ENCODE data around the gene MYLK2.

MYLK2 gene

GRCh38 chr20:31784354-31785044 is 34.7 kb upstream of the MYLK2 start:
- no peak overlapping the region for H3K18ac ChIP-seq (ENCODE audit: low read length)
- no peak overlapping the region for H2BK5ac ChIP-seq (ENCODE audit: low read length)
- no peak overlapping the region for H4K5ac ChIP-seq (ENCODE audit: low read length)
- no peak for DNase-seq
- no peaks in the 10 kb centered on the region for H3K4me1 ChIP-seq (ENCODE audit: control insufficient read depth, low read depth, low read length)
- H3K4me2 ChIP-seq (ENCODE audit: low read length): no peak overlapping the region
- H3K4ac ChIP-seq (ENCODE audit: low read depth, low read length): no peak overlapping the region
- H3K36me3 ChIP-seq (ENCODE audit: control insufficient read depth, insufficient read depth, low read length): peaks cover 17% of the 10 kb centered on the region
- no peaks in the 10 kb centered on the region for H3K27me3 ChIP-seq (ENCODE audit: insufficient read depth, low read length, poor library complexity)
- no peaks in the 10 kb centered on the region for H3K79me1 ChIP-seq (ENCODE audit: low read length)
- no peak overlapping the region for H2BK15ac ChIP-seq (replicated peaks; ENCODE audit: low read depth)
- H3K4me3 ChIP-seq (ENCODE audit: low read length): no peak overlapping the region
- no peak overlapping the region for H3K9ac ChIP-seq (ENCODE audit: low read length)
- no peak overlapping the region for H4K8ac ChIP-seq (ENCODE audit: low read depth, low read length)
- H3K27ac ChIP-seq (ENCODE audit: low read depth, low read length): no peak overlapping the region
- no peak overlapping the region for H2AK5ac ChIP-seq (ENCODE audit: low read length)
- no peak overlapping the region for H3K56ac ChIP-seq (ENCODE audit: low read length)
- no CpG with 5 or more reads among the region's 7 CpGs for WGBS (ENCODE audit: extremely low coverage, insufficient coverage, low lambda C conversion rate)
- no peak overlapping the region for H3K23ac ChIP-seq (ENCODE audit: low read length)
- no peak overlapping the region for H2BK120ac ChIP-seq (ENCODE audit: low read depth, low read length)
- H3K79me2 ChIP-seq (ENCODE audit: control insufficient read depth, insufficient read depth, low read length): no peaks in the 10 kb centered on the region

- Histone ChIP-seq H3K9ac (ENCODE audit: low read length) (no peak overlapping the region), H3K27ac (ENCODE audit: low read depth, low read length) (no peak overlapping the region), H3K27me3 (ENCODE audit: insufficient read depth, low read length, poor library complexity) (no peaks in the 10 kb centered on the region), H4K8ac (ENCODE audit: low read depth, low read length) (no peak overlapping the region), H3K79me1 (ENCODE audit: low read length) (no peaks in the 10 kb centered on the region), H3K4me1 (ENCODE audit: control insufficient read depth, low read depth, low read length) (no peaks in the 10 kb centered on the region), H2BK5ac (ENCODE audit: low read length) (no peak overlapping the region), H2BK15ac (replicated peaks; ENCODE audit: low read depth) (no peak overlapping the region), H3K4ac (ENCODE audit: low read depth, low read length) (no peak overlapping the region), H4K5ac (ENCODE audit: low read length) (no peak overlapping the region), H3K79me2 (ENCODE audit: control insufficient read depth, insufficient read depth, low read length) (no peaks in the 10 kb centered on the region), H2AK5ac (ENCODE audit: low read length) (no peak overlapping the region), H3K4me3 (ENCODE audit: low read length) (no peak overlapping the region), H3K36me3 (ENCODE audit: control insufficient read depth, insufficient read depth, low read length) (peaks cover 15% of the 10 kb centered on the region), H3K4me2 (ENCODE audit: low read length) (no peak overlapping the region), H3K56ac (ENCODE audit: low read length) (no peak overlapping the region), H3K18ac (ENCODE audit: low read length) (no peak overlapping the region), H2BK120ac (ENCODE audit: low read depth, low read length) (no peak overlapping the region), H3K23ac (ENCODE audit: low read length) (no peak overlapping the region)
- no CpG with 5 or more reads among the region's 3 CpGs for WGBS (ENCODE audit: extremely low coverage, insufficient coverage, low lambda C conversion rate)
- no peak for DNase-seq
These were observed 34.1 kb upstream of the MYLK2 start for GRCh38 chr20:31785089-31785488.

- H3K36me3 ChIP-seq (ENCODE audit: control insufficient read depth, insufficient read depth, low read length): peaks cover 7% of the 10 kb centered on the region
- H4K8ac ChIP-seq (ENCODE audit: low read depth, low read length): no peak overlapping the region
- H4K5ac ChIP-seq (ENCODE audit: low read length): no peak overlapping the region
- WGBS (ENCODE audit: extremely low coverage, insufficient coverage, low lambda C conversion rate): no CpG with 5 or more reads among the region's 3 CpGs
- H3K27me3 ChIP-seq (ENCODE audit: insufficient read depth, low read length, poor library complexity): no peaks in the 10 kb centered on the region
- no peak overlapping the region for H3K27ac ChIP-seq (ENCODE audit: low read depth, low read length)
- DNase-seq: peak; percentile 44
- H3K4ac ChIP-seq (ENCODE audit: low read depth, low read length): no peak overlapping the region
- no peak overlapping the region for H2BK15ac ChIP-seq (replicated peaks; ENCODE audit: low read depth)
- no peak overlapping the region for H3K9ac ChIP-seq (ENCODE audit: low read length)
- no peak overlapping the region for H3K56ac ChIP-seq (ENCODE audit: low read length)
- H3K4me3 ChIP-seq (ENCODE audit: low read length): no peak overlapping the region
- no peak overlapping the region for H3K4me2 ChIP-seq (ENCODE audit: low read length)
- H3K4me1 ChIP-seq (ENCODE audit: control insufficient read depth, low read depth, low read length): no peaks in the 10 kb centered on the region
- no peak overlapping the region for H3K18ac ChIP-seq (ENCODE audit: low read length)
- H2BK5ac ChIP-seq (ENCODE audit: low read length): no peak overlapping the region
- no peak overlapping the region for H2BK120ac ChIP-seq (ENCODE audit: low read depth, low read length)
- no peaks in the 10 kb centered on the region for H3K79me1 ChIP-seq (ENCODE audit: low read length)
- no peaks in the 10 kb centered on the region for H3K79me2 ChIP-seq (ENCODE audit: control insufficient read depth, insufficient read depth, low read length)
- no peak overlapping the region for H2AK5ac ChIP-seq (ENCODE audit: low read length)
- H3K23ac ChIP-seq (ENCODE audit: low read length): no peak overlapping the region
These were observed 30.6 kb upstream of the MYLK2 start for GRCh38 chr20:31788578-31788977.

GRCh38 chr20:31790401-31790800 is 28.8 kb upstream of the MYLK2 start:
- H3K4ac ChIP-seq (ENCODE audit: low read depth, low read length): no peak overlapping the region
- peaks cover 10% of the 10 kb centered on the region for H3K36me3 ChIP-seq (ENCODE audit: control insufficient read depth, insufficient read depth, low read length)
- no peak overlapping the region for H3K18ac ChIP-seq (ENCODE audit: low read length)
- no peak overlapping the region for H3K4me3 ChIP-seq (ENCODE audit: low read length)
- no peaks in the 10 kb centered on the region for H3K27me3 ChIP-seq (ENCODE audit: insufficient read depth, low read length, poor library complexity)
- no peak overlapping the region for H2BK15ac ChIP-seq (replicated peaks; ENCODE audit: low read depth)
- no CpG with 5 or more reads among the region's 3 CpGs for WGBS (ENCODE audit: extremely low coverage, insufficient coverage, low lambda C conversion rate)
- H3K9ac ChIP-seq (ENCODE audit: low read length): no peak overlapping the region
- no peak overlapping the region for H4K5ac ChIP-seq (ENCODE audit: low read length)
- no peaks in the 10 kb centered on the region for H3K4me1 ChIP-seq (ENCODE audit: control insufficient read depth, low read depth, low read length)
- no peak overlapping the region for H3K27ac ChIP-seq (ENCODE audit: low read depth, low read length)
- H4K8ac ChIP-seq (ENCODE audit: low read depth, low read length): no peak overlapping the region
- H2BK5ac ChIP-seq (ENCODE audit: low read length): no peak overlapping the region
- H3K79me2 ChIP-seq (ENCODE audit: control insufficient read depth, insufficient read depth, low read length): no peaks in the 10 kb centered on the region
- H3K79me1 ChIP-seq (ENCODE audit: low read length): no peaks in the 10 kb centered on the region
- H3K4me2 ChIP-seq (ENCODE audit: low read length): no peak overlapping the region
- H2BK120ac ChIP-seq (ENCODE audit: low read depth, low read length): no peak overlapping the region
- no peak overlapping the region for H2AK5ac ChIP-seq (ENCODE audit: low read length)
- DNase-seq: no peak
- H3K56ac ChIP-seq (ENCODE audit: low read length): no peak overlapping the region
- H3K23ac ChIP-seq (ENCODE audit: low read length): no peak overlapping the region

GRCh38 chr20:31797364-31797763 is 21.8 kb upstream of the MYLK2 start:
- no peaks in the 10 kb centered on the region for H3K79me1 ChIP-seq (ENCODE audit: low read length)
- H4K8ac ChIP-seq (ENCODE audit: low read depth, low read length): no peak overlapping the region
- H3K4me2 ChIP-seq (ENCODE audit: low read length): no peak overlapping the region
- H3K4me1 ChIP-seq (ENCODE audit: control insufficient read depth, low read depth, low read length): no peaks in the 10 kb centered on the region
- H2AK5ac ChIP-seq (ENCODE audit: low read length): no peak overlapping the region
- H3K56ac ChIP-seq (ENCODE audit: low read length): no peak overlapping the region
- no peak overlapping the region for H2BK120ac ChIP-seq (ENCODE audit: low read depth, low read length)
- H3K18ac ChIP-seq (ENCODE audit: low read length): no peak overlapping the region
- no peak overlapping the region for H2BK5ac ChIP-seq (ENCODE audit: low read length)
- no peak overlapping the region for H3K27ac ChIP-seq (ENCODE audit: low read depth, low read length)
- no peak overlapping the region for H3K23ac ChIP-seq (ENCODE audit: low read length)
- no CpG with 5 or more reads among the region's 3 CpGs for WGBS (ENCODE audit: extremely low coverage, insufficient coverage, low lambda C conversion rate)
- DNase-seq: no peak
- no peaks in the 10 kb centered on the region for H3K79me2 ChIP-seq (ENCODE audit: control insufficient read depth, insufficient read depth, low read length)
- no peak overlapping the region for H4K5ac ChIP-seq (ENCODE audit: low read length)
- H2BK15ac ChIP-seq (replicated peaks; ENCODE audit: low read depth): no peak overlapping the region
- H3K27me3 ChIP-seq (ENCODE audit: insufficient read depth, low read length, poor library complexity): no peaks in the 10 kb centered on the region
- peaks cover 19% of the 10 kb centered on the region for H3K36me3 ChIP-seq (ENCODE audit: control insufficient read depth, insufficient read depth, low read length)
- no peak overlapping the region for H3K4me3 ChIP-seq (ENCODE audit: low read length)
- no peak overlapping the region for H3K9ac ChIP-seq (ENCODE audit: low read length)
- no peak overlapping the region for H3K4ac ChIP-seq (ENCODE audit: low read depth, low read length)

- Histone ChIP-seq H2BK15ac (replicated peaks; ENCODE audit: low read depth) (no peak overlapping the region), H3K27me3 (ENCODE audit: insufficient read depth, low read length, poor library complexity) (no peaks in the 10 kb centered on the region), H2AK5ac (ENCODE audit: low read length) (no peak overlapping the region), H3K9ac (ENCODE audit: low read length) (no peak overlapping the region), H2BK120ac (ENCODE audit: low read depth, low read length) (no peak overlapping the region), H3K4me3 (ENCODE audit: low read length) (no peak overlapping the region), H3K23ac (ENCODE audit: low read length) (no peak overlapping the region), H3K18ac (ENCODE audit: low read length) (no peak overlapping the region), H3K79me1 (ENCODE audit: low read length) (no peaks in the 10 kb centered on the region), H3K4ac (ENCODE audit: low read depth, low read length) (no peak overlapping the region), H3K27ac (ENCODE audit: low read depth, low read length) (no peak overlapping the region), H3K56ac (ENCODE audit: low read length) (no peak overlapping the region), H4K5ac (ENCODE audit: low read length) (no peak overlapping the region), H3K36me3 (ENCODE audit: control insufficient read depth, insufficient read depth, low read length) (peaks cover 15% of the 10 kb centered on the region), H2BK5ac (ENCODE audit: low read length) (no peak overlapping the region), H3K4me2 (ENCODE audit: low read length) (no peak overlapping the region), H3K4me1 (ENCODE audit: control insufficient read depth, low read depth, low read length) (no peaks in the 10 kb centered on the region), H4K8ac (ENCODE audit: low read depth, low read length) (no peak overlapping the region), H3K79me2 (ENCODE audit: control insufficient read depth, insufficient read depth, low read length) (no peaks in the 10 kb centered on the region)
- DNase-seq: no peak
- WGBS (ENCODE audit: extremely low coverage, insufficient coverage, low lambda C conversion rate): no CpG with 5 or more reads among the region's 7 CpGs
These were observed 17.6 kb upstream of the MYLK2 start for GRCh38 chr20:31801508-31801907.

All from mesendoderm (in vitro differentiated cells).